H54 (cell line): ENCODE data around the gene AGPAT2.

ENCODE experiments used
- DNase-seq: peaks from one replicate; pipeline ENCODE4 v3.0.0; 2011; ENCODE audit warnings: low spot score, mixed read lengths; ENCODE audit not compliant: insufficient read length
- FAIRE-seq: peaks from 3 replicates; lab custom pipeline; 2011; peaks lifted over from hg19 to GRCh38; lab: Jason Lieb, UNC
- POLR2A ChIP-seq: IDR thresholded peaks from 2 replicates; pipeline ENCODE4 v1.6.1; 2011; ENCODE audit warnings: low read depth, mild to moderate bottlenecking, low read length

AGPAT2 gene

GRCh38 chr9:136686794-136687711, at the start of gene AGPAT2:
TSS of gene AGPAT2 (minus strand) at chr9:136687457. CDS start at chr9:136687357, 100 bp downstream.
- FAIRE-seq (no peak), DNase-seq (no peak)
- peak; percentile 77 for TF ChIP-seq POLR2A

GRCh38 chr9:136735812-136736480, 48.7 kb upstream of the AGPAT2 start:
- FAIRE-seq (no peak), DNase-seq (no peak)
- TF ChIP-seq POLR2A: no peak

GRCh38 chr9:136734837-136735496, 47.7 kb upstream of the AGPAT2 start:
- TF ChIP-seq POLR2A: no peak
- no peak for DNase-seq
- FAIRE-seq: no peak

- FAIRE-seq (no peak), DNase-seq (no peak)
- no peak for TF ChIP-seq POLR2A
These were observed 46.4 kb upstream of the AGPAT2 start for GRCh38 chr9:136733611-136734010.

DNA sequence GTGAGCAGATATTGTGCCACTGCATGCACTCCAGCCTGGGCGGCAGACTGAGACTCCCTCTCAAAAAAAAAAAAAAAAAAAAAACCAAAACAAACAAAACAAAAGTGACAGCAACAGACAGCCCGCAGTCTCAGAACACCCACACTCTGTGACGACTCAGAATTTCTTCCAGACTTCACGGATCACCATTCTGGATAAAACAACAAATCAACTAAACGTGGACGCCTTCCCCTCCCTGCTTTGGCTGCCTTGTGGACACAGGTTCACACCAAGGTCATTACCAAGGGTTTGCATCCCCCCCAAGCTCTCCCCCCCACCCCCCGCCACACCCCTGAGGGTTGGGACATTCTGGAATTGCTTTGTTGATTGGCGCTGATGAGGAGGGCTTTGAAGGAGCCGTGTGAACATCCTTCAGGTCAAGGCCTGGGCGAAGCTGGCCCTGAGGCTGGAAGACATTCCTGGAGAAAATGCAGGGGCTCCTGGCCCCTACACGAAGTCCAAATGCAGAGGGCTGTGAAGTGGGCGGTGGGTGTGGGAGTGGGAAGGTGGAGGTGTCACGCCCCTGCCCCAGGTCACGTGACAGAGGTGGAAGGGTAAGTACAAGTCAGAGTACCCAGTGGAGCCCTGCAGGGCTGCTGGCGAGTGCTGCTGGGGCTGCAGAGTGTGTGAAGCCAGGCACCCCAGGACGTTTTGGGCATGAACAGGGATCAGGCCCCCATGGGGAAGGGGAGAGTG, 45.4 kb upstream of the AGPAT2 start:
- no peak for FAIRE-seq
- no peak for DNase-seq
- no peak for TF ChIP-seq POLR2A

DNA sequence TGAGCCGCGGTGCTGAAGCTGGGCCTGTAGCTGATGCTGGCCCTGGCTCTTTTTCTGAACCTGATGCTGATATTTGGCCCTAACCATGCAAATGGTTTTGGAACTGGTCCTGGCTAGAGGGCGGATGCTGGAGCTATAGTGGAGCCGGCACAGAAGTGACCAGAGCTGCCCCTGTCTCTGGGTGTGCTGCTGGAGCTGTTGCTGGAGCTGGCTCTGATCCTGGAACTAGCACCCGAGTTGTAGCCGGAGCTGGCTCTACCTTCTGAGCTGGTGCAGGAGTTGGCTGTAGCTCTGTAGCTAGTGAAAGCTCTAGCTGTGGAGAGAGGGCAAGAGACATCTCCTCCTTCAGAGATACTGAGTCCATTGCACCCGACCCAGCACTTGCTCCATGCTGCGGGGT, 42.7 kb upstream of the AGPAT2 start:
- FAIRE-seq (no peak), DNase-seq (no peak)
- no peak for TF ChIP-seq POLR2A

DNA sequence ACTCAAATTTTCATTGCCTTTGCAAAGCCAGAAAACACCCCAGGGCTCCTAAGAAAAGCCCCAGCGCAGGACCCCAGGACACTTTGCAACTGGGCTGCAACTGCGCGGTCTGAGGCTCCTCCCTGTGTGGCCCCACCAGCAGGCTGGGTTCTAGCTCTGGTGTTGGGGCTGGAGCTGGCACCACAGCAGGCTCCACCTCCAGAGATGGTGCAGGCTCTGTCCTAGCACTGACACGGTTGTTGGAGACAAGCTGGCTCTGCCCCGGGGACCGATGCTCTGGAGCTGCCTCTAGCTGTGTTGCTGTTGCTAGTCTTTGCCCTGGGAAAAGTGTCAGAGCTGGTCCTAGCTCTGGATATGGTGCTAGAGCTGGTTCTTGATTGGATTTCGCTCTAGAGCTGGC, 41.9 kb upstream of the AGPAT2 start:
- TF ChIP-seq POLR2A: no peak
- FAIRE-seq: no peak
- DNase-seq: no peak

GRCh38 chr9:136728548-136729123, 41.4 kb upstream of the AGPAT2 start:
- FAIRE-seq (no peak), DNase-seq (no peak)
- TF ChIP-seq POLR2A: no peak

DNA sequence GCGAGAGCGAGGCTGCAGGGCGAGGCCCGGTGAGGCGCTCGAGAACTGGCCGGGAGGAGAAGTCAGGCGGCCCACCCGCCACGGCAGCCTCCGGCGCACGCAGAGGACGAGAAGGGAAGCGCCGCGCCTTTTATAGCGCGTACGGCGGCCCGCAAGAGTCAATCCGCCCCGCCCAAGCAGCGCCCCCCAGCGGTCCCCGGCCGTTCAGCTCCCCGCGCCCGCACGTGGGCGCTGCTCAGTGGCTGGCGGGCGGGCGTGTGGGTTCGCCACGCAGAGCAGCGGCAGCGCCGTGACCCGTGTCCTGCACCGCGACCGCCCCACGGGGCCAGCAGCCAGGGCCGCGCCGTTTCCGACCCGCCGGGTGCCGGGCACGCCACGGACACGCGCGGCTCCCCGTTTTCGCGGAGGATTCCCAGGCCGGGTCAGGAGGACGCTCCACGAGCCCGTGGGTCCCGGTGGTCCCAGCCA, 40.9 kb upstream of the AGPAT2 start:
- FAIRE-seq (no peak), DNase-seq (peak; percentile 99)
- TF ChIP-seq POLR2A: peak; percentile 100

GRCh38 chr9:136726631-136727191, 39.5 kb upstream of the AGPAT2 start:
- TF ChIP-seq POLR2A: no peak
- DNase-seq (no peak), FAIRE-seq (no peak)

DNA sequence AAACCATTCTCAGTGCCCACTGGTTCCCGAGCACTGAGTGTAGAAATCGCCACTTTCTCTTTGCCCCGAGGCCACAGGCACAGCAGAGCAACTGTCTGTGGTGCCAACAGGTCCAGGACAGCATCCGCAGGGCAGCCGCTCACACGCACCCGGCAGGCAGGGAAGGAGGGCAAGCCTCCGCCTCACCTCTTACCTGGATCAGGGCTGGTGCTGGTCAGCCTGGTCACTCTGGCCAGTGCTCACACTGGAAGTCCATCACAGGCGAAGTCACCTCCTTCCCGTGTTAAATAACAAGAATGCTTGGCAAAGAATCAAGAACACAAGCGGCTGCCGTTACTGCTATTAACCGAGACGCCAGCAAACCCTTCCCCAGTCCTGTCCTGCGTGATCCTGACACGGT, 38.9 kb upstream of the AGPAT2 start:
- FAIRE-seq: no peak
- no peak for DNase-seq
- no peak for TF ChIP-seq POLR2A

DNA sequence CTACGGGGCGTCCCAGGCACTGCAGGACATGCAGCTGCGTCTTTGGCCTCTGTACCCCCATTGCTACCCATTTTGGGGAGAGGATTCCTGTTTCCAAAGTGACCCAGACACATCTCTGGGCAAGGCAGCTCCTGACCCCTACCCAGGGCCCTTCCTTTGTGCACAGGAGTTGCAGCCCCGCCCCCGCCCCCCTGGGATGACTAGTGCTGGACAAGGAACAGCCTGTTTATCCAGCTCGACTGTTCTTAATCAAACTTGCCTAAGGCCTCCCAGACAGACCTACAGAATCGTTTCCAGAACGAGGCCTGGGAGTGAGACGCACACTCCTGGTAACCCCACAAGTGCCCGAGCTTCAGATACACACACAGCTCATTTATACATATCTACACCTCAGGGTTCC, 38.4 kb upstream of the AGPAT2 start:
- DNase-seq (no peak), FAIRE-seq (no peak)
- no peak for TF ChIP-seq POLR2A

GRCh38 chr9:136724772-136725171, 37.5 kb upstream of the AGPAT2 start:
- no peak for TF ChIP-seq POLR2A
- DNase-seq (no peak), FAIRE-seq (no peak)
